ENCODE data around the gene LHX3.

LHX3 gene

DNA sequence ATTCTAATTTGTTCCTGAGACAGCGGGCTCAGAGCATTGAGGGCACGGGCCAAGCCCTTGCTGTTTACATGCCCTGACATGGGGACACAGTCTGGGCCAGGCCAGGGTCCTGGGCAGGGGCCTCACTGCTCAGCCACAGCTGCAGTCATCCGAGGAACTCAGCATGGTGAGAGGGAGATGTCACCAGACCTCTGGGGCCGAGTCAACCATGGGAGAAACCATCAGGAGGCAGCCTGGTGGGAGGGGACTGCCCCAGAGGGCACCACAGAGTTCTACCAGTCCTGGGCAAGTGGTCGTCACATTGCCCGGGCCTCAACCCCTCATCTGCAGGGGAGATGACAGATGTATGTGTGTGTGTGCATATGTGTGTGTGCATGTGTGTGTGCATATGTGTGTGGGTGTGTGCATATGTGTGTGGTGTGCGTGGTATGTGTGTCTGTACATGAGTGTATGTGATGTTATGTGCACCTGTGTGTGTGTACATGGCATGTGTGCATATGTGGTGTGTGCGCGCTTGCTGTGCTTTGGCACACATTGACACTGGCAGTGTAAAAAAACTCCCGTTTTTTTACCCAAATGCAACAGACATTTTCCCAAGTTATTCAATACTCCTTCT, 43.8 kb downstream of the LHX3 start:
- no peak for DNase-seq (ENCODE audit: low read depth, low spot score)
- TF ChIP-seq, protein P1, sequence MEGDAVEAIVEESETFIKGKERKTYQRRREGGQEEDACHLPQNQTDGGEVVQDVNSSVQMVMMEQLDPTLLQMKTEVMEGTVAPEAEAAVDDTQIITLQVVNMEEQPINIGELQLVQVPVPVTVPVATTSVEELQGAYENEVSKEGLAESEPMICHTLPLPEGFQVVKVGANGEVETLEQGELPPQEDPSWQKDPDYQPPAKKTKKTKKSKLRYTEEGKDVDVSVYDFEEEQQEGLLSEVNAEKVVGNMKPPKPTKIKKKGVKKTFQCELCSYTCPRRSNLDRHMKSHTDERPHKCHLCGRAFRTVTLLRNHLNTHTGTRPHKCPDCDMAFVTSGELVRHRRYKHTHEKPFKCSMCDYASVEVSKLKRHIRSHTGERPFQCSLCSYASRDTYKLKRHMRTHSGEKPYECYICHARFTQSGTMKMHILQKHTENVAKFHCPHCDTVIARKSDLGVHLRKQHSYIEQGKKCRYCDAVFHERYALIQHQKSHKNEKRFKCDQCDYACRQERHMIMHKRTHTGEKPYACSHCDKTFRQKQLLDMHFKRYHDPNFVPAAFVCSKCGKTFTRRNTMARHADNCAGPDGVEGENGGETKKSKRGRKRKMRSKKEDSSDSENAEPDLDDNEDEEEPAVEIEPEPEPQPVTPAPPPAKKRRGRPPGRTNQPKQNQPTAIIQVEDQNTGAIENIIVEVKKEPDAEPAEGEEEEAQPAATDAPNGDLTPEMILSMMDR (IDR thresholded peaks at IDR 0.05; ENCODE audit: low read depth, low read length), result no peak
- no peak overlapping the region for H3K4me3 ChIP-seq (ENCODE audit: low read depth, low read length)
- in situ Hi-C loops (cut with HindIII; ENCODE audit: low sequenced_read_pairs), result no loop called here

DNA sequence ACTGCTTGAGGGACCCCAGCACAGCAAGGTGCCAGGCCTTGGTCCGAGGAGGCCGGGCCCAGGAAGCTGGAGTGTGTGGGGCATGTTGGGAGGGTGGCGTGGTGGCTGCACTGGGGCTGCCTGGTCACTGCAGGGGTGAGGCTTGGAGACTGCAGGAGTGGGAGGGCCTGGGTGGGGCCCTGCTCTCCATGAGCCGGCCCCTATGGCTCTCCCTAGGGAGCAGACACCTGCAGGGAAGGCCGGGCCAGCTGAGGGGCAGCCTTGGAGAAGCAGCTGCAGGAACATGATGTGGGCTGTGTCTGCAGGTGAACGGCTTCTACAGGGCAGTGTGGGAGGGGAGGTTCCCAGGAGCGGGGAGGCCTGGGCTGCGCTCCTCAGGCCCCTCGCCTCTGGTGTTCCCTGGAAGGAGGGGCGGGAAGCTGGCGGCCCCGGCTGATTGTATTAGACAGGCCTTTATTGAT, 44.5 kb downstream of the LHX3 start:
- TF ChIP-seq, protein P1 (IDR thresholded peaks at IDR 0.05; ENCODE audit: low read depth, low read length), result no peak
- H3K4me3 ChIP-seq (ENCODE audit: low read depth, low read length), result no peak overlapping the region
- in situ Hi-C loops (cut with HindIII; ENCODE audit: low sequenced_read_pairs), result no loop called here
- DNase-seq (ENCODE audit: low read depth, low spot score), result no peak

DNA sequence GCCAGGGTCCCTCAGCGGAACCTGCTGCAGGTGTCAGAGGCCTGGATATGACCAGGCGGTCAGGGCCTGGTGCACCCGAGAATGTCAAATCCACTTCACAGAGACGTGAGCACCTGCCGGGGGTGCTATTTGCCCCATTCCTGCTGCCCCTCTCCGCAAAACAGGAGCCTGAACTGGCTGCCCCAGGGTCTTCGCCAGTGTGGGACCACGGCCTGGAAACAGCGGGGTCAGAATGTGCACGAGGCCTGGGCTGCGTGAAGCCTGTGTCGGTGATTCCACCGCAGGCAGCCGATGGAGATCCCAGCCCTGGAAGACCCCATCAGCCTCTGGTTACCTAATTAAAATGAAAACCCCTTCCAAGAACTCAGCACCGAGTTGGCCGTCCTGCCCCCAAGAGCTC, 45.1 kb downstream of the LHX3 start:
- TF ChIP-seq, protein P1 (IDR thresholded peaks at IDR 0.05; ENCODE audit: low read depth, low read length), result no peak
- in situ Hi-C loops (cut with HindIII; ENCODE audit: low sequenced_read_pairs), result no loop called here
- no peak overlapping the region for H3K4me3 ChIP-seq (ENCODE audit: low read depth, low read length)
- no peak for DNase-seq (ENCODE audit: low read depth, low spot score)

DNA sequence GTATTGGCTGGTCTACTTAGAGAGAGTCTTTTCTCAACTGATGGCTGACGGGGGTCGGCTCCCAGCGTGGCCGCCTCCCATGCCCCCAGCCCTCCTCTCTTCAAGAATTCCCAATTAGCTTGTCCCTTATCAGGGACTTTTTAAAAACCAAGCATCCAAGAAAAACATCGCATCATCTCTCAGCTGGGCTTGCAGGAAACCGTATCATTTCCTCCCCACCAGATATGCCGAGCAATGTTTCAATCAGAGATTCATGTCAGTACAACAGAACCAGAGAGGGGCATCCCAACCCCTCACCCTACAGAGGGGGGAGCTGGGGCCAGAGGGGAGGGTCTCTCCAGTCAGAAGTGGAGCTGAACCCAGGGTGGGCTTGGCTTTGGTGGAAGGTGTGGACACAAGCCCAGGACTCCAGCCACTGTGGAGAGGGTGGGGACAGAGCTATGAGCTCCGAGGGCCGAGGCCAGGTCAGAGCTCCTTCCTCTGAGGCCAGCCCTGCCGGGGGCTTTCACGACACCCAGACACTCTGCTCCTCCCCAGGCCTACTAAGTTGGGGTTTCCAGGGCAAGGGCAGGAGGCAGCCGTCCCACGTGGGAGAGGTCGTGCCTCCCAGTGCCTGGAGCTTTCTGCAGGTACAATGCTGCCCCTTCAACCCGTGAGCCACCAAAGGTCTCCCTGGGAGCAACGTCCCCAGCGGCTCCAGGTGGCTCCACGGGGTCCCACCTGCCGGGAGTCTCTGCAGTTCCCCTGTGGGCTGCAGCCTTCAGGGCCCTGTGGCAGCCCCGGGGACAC, 47.3 kb downstream of the LHX3 start:
- DNase-seq (ENCODE audit: low read depth, low spot score), result no peak
- no peak overlapping the region for H3K4me3 ChIP-seq (ENCODE audit: low read depth, low read length)
- TF ChIP-seq, protein P1 (IDR thresholded peaks at IDR 0.05; ENCODE audit: low read depth, low read length), result no peak
- in situ Hi-C loops (cut with HindIII; ENCODE audit: low sequenced_read_pairs), result no loop called here

DNA sequence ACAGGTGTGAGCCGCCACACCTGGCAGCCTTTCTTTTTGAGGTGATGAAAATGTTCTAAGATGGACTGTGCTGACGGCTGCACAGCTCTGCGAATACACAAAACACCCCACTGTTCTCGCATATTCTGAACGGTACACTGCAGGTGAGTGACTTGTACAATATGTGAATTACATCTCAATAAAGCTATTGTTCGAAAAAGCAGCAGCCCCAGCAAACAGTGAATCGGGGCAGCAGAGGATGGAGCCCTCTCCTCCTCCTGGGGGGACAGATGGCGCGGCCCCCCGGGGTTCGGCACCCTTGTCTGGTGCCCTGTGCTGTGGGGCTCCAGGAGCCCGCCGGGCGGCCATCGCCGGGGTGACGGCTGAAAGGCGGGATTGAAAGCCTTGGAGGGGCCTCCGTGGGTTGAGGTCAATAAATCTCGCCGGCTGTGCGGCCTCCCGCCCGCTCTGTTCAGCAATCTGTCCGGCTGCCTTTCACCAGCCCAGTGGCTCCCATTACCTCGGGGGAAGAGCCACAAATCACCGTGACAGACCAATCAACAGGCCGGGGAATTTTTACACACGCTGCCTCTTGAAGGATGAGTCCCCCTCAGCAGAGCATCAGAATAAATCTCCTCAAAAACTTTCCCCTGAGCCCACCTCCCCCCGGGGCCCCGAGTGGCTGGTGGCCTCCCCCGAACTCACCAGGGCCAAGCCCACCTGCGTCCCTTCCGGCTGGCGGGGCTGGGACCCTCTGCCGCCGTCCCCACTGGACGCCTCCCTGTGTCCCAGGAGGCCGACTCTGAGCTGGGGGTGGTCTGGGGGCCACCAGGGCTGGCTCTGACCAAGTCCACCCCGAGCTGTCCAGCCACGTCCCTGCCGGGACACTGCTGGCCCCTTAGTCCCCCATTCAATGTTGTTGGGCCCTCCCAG, 48.5 kb downstream of the LHX3 start:
- in situ Hi-C loops (cut with HindIII; ENCODE audit: low sequenced_read_pairs), result no loop called here
- TF ChIP-seq, protein P1 (IDR thresholded peaks at IDR 0.05; ENCODE audit: low read depth, low read length), result no peak
- no peak for DNase-seq (ENCODE audit: low read depth, low spot score)
- H3K4me3 ChIP-seq (ENCODE audit: low read depth, low read length), result no peak overlapping the region

DNA sequence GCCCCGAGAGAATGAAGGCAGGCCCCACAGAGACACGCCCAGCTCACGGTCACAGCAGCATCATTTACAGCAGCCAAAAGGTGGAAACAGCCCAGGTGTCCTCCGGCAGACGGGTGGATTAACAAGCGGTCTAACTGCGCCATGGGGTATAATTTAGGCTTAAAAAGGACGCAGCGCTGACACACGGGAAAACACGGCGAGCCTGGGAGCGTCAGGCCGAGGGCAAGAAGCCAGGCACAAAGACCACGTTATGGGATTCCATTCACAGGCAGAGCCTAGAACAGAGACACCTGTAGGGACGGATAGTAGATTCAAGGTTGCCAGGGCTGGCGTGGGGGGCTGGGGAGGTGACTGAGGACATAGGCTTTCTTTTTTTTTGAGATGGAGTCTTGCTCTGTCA, 49.4 kb downstream of the LHX3 start:
- no peak for DNase-seq (ENCODE audit: low read depth, low spot score)
- H3K4me3 ChIP-seq (ENCODE audit: low read depth, low read length), result no peak overlapping the region
- TF ChIP-seq, protein P1 (IDR thresholded peaks at IDR 0.05; ENCODE audit: low read depth, low read length), result no peak
- in situ Hi-C loops (cut with HindIII; ENCODE audit: low sequenced_read_pairs), result no loop called here
